Endothelial cell of umbilical vein (primary cell): ENCODE data around the gene SNIP1. TPM values are rescaled to one million over a fixed set of nuclear protein-coding genes. Genes with fewer than 3 reads are reported as not detected.
A peak's percentile ranks its signal among the peaks of the same experiment; 100 is the strongest.

ENCODE experiments used
- BruUV-seq: library from RNA; stranded (reverse); fragments of 400-500 nt; replicated peaks from 2 replicates; lab custom pipeline; 2021; lab: Mats Ljungman, UMichigan
- CTCF ChIA-PET: fragments of 300-600, 350-600 bp; sonication (Branson Sonifier 250); formaldehyde crosslinking; loops from one replicate; lab custom pipeline; 2021; ENCODE audit warnings: antibody characterized with exemption, inconsistent platforms; lab: Charles Lee
- POLR2A ChIA-PET: fragments of 300-600, 350-600 bp; sonication (Branson Sonifier 250); formaldehyde crosslinking; loops from one replicate; lab custom pipeline; 2021; ENCODE audit warnings: antibody characterized with exemption, inconsistent platforms; lab: Charles Lee
- DNase-seq: peaks from one replicate; pipeline ENCODE4 v3.0.0-alpha.2; 2011; ENCODE audit warnings: low read depth, low spot score
- FAIRE-seq: peaks from 2 replicates; lab custom pipeline; 2011; peaks lifted over from hg19 to GRCh38; lab: Jason Lieb, UNC
- H2AFZ ChIP-seq: 2 replicates; pipeline ENCODE4 v1.6.0; 2012; ENCODE audit warnings: low read depth, low read length, control low read depth, inconsistent platforms
- H3K27ac ChIP-seq: 2 replicates; pipeline ENCODE4 v1.5.1; 2011; ENCODE audit warnings: low read depth, mild to moderate bottlenecking, control low read depth, low read length, moderate library complexity; ENCODE audit not compliant: insufficient read depth
- H3K27me3 ChIP-seq, 2 experiments: 2 replicates each; pipeline versions ENCODE4 v1.6.0 to v1.6.1; 2011; ENCODE audit warnings: low read length in 2 of 2, mixed read lengths in 1 of 2; ENCODE audit not compliant: control insufficient read depth in 2 of 2, insufficient read depth in 2 of 2
- H3K36me3 ChIP-seq, 2 experiments: 2 replicates in 1 of 2; 3 replicates in 1 of 2; pipeline ENCODE4 v1.5.1; 2011; ENCODE audit warnings: low read length in 2 of 2, mild to moderate bottlenecking in 1 of 2, moderate library complexity in 1 of 2; ENCODE audit not compliant: control insufficient read depth in 2 of 2, insufficient read depth in 2 of 2; ENCODE audit errors: extremely low read depth in 1 of 2
- H3K4me1 ChIP-seq: 3 replicates; pipeline ENCODE4 v1.5.1; 2011; ENCODE audit warnings: mild to moderate bottlenecking, low read length; ENCODE audit not compliant: control insufficient read depth, insufficient read depth; ENCODE audit errors: extremely low read depth
- H3K4me2 ChIP-seq: 2 replicates; pipeline ENCODE4 v1.6.1; 2011; ENCODE audit warnings: low read length, control low read depth, mixed read lengths; ENCODE audit not compliant: insufficient read depth
- H3K4me3 ChIP-seq, 3 experiments: fragments of 200-600 bp in 1 of 3; sonication (generic), shearing (Covaris generic) in 1 of 3; replicated peaks in 1 of 3; 2 replicates each; pipeline ENCODE4 v1.5.1; 2011 to 2016; ENCODE audit warnings: control low read depth in 3 of 3, low read length in 3 of 3, mild to moderate bottlenecking in 2 of 3, inconsistent platforms in 1 of 3, low read depth in 1 of 3, moderate library complexity in 1 of 3; ENCODE audit not compliant: insufficient read depth in 1 of 3
- H3K79me2 ChIP-seq: 2 replicates; pipeline ENCODE4 v1.6.0; 2012; ENCODE audit warnings: low read length, inconsistent platforms; ENCODE audit not compliant: control insufficient read depth, insufficient read depth
- H3K9ac ChIP-seq: replicated peaks from 2 replicates; pipeline ENCODE3; 2011; ENCODE audit warnings: low read length, control low read depth; ENCODE audit not compliant: insufficient read depth; ENCODE audit errors: extremely low read depth
- H3K9me1 ChIP-seq: replicated peaks from 3 replicates; pipeline ENCODE4 v1.6.0; 2011; ENCODE audit warnings: mild to moderate bottlenecking, low read length; ENCODE audit not compliant: control insufficient read depth, insufficient read depth; ENCODE audit errors: extremely low read depth
- H3K9me3 ChIP-seq: replicated peaks from 2 replicates; pipeline ENCODE4 v1.5.1; 2012; ENCODE audit warnings: low read length, inconsistent platforms; ENCODE audit not compliant: control insufficient read depth, insufficient read depth
- H4K20me1 ChIP-seq: replicated peaks from 2 replicates; pipeline ENCODE3; 2011; ENCODE audit warnings: mild to moderate bottlenecking, low read length; ENCODE audit not compliant: control insufficient read depth, insufficient read depth; ENCODE audit errors: extremely low read depth
- EZH2 ChIP-seq: IDR thresholded peaks from 2 replicates; pipeline ENCODE4 v1.6.1; 2012; ENCODE audit warnings: borderline replicate concordance, low read depth, mild to moderate bottlenecking, moderate library complexity, low read length, inconsistent platforms; ENCODE audit not compliant: severe bottlenecking
- FOS ChIP-seq: IDR thresholded peaks from 2 replicates; pipeline ENCODE4 v1.6.1; 2011; ENCODE audit warnings: mild to moderate bottlenecking, low read length, moderate library complexity, borderline replicate concordance; ENCODE audit not compliant: insufficient read depth
- GATA2 ChIP-seq: IDR thresholded peaks from 2 replicates; pipeline ENCODE4 v1.7.0; 2011; ENCODE audit warnings: low read depth, mild to moderate bottlenecking, moderate library complexity, mixed read lengths, low read length; ENCODE audit not compliant: insufficient read length, insufficient read depth
- JUN ChIP-seq: IDR thresholded peaks from 2 replicates; pipeline ENCODE4 v1.6.1; 2011; ENCODE audit warnings: borderline replicate concordance, low read depth; ENCODE audit not compliant: insufficient read length, insufficient read depth
- MYC ChIP-seq: IDR thresholded peaks from one replicate; pipeline ENCODE4 v1.6.1; 2011; ENCODE audit warnings: mild to moderate bottlenecking, low read depth, low read length
- POLR2A ChIP-seq: IDR thresholded peaks from 2 replicates; pipeline ENCODE4 v1.6.1; 2012; ENCODE audit warnings: low read depth, mild to moderate bottlenecking, control low read depth, low read length
- POLR2AphosphoS5 ChIP-seq: IDR thresholded peaks from 2 replicates; pipeline ENCODE4 v1.6.1; 2012; ENCODE audit warnings: low read depth, mild to moderate bottlenecking, control low read depth, low read length, moderate library complexity; ENCODE audit not compliant: insufficient read depth
- dilution Hi-C: fragments of 300-500 bp; cut with MboI; formaldehyde crosslinking; loops from one replicate; pipeline ENCODE4 v1.15.0; 2019; ENCODE audit warnings: low sequenced_read_pairs; ENCODE audit not compliant: extremely low pct_ligation_motif_present
- intact Hi-C: fragments of 100-400 bp; cut with micrococcal nuclease; formaldehyde crosslinking; loops from one replicate; pipeline ENCODE4 v1.10.0; 2022
- polyA plus RNA-seq, 4 experiments: library from polyadenylated mRNA; depleted of rRNA in 3 of 4; stranded (reverse) in 3 of 4; unstranded in 1 of 4; fragments of >200 nt; gene quantifications; 2 replicates each; pipeline versions ENCODE4 v1.2.1 to v1.2.3, GENCODE V29; 2011 to 2012; ENCODE audit warnings: missing spikeins in 1 of 4
- total RNA-seq: library from RNA; stranded (reverse); gene quantifications from 2 replicates; pipeline ENCODE4 v1.2.3, GENCODE V29; 2021
- TF ChIP-seq, protein P1 (sequence below), 2 donors: IDR thresholded peaks; 1 replicate in 1 of 2; 2 replicates in 1 of 2; pipeline ENCODE4 v1.5.1; 2011; ENCODE audit warnings: low read length in 2 of 2, mild to moderate bottlenecking in 2 of 2, moderate library complexity in 2 of 2, control low read depth in 1 of 2, inconsistent platforms in 1 of 2, low read depth in 1 of 2; ENCODE audit not compliant: insufficient read depth in 1 of 2; ENCODE audit errors: extremely low read depth in 1 of 2
- TF ChIP-seq, protein P2 (sequence below): IDR thresholded peaks from 2 replicates; pipeline ENCODE4 v1.6.1; 2011; ENCODE audit not compliant: insufficient read depth, insufficient read length

SNIP1 gene
- total and polyA plus RNA-seq, 2 donors (not counting 3 experiments of a cell fraction or from before 2014, with no cell fraction given) = 3.7 to 18.4 TPM

DNA sequence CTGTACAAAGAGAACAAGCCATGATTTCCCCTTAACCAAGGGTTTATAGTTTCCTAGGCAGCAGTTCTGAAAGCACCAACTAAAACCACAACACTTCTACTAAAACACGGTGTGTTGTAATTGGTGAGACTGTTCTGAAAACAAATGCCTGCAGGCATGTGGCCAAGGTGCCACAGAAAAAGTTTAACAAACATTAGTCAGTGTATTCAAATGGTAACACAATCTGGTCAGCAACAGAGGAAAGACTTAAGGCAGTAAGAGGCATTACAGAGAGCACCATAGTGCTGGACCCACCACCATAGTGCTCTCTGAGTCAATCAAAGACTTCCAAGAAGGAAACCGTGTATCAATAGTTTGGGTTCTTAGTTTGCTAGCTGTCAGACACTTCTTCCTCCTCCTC, 16.7 kb downstream of the SNIP1 start:
- no peaks in the 10 kb centered on the region for H3K27me3 ChIP-seq
- no peak for TF ChIP-seq MYC
- TF ChIP-seq POLR2A = no peak
- no peak for TF ChIP-seq POLR2AphosphoS5
- intact Hi-C loops = no loop called here
- peaks cover 2% of the 10 kb centered on the region for H3K79me2 ChIP-seq
- H4K20me1 ChIP-seq = no peaks in the 10 kb centered on the region
- H3K4me1 ChIP-seq = peaks cover 17% of the 10 kb centered on the region
- FAIRE-seq (no peak), DNase-seq (no peak)
- no peak overlapping the region for H3K4me3 ChIP-seq
- dilution Hi-C loops = no loop called here
- H3K9me1 ChIP-seq = no peaks in the 10 kb centered on the region
- H3K9ac ChIP-seq = no peak overlapping the region
- no peak overlapping the region for H2AFZ ChIP-seq
- POLR2A ChIA-PET = no interaction called here
- no TSS peak for BruUV-seq
- no peak overlapping the region for H3K27ac ChIP-seq
- CTCF ChIA-PET = interaction anchor here (1.6 kb wide), 1 partner anchor 23 kb away, joined by 4 read pairs; the partner anchor contains the start of gene MEAF6
- H3K9me3 ChIP-seq = no peaks in the 10 kb centered on the region
- H3K4me2 ChIP-seq = no peak overlapping the region
- peaks cover 3 to 20% of the 10 kb centered on the region in 2 experiments for H3K36me3 ChIP-seq

DNA sequence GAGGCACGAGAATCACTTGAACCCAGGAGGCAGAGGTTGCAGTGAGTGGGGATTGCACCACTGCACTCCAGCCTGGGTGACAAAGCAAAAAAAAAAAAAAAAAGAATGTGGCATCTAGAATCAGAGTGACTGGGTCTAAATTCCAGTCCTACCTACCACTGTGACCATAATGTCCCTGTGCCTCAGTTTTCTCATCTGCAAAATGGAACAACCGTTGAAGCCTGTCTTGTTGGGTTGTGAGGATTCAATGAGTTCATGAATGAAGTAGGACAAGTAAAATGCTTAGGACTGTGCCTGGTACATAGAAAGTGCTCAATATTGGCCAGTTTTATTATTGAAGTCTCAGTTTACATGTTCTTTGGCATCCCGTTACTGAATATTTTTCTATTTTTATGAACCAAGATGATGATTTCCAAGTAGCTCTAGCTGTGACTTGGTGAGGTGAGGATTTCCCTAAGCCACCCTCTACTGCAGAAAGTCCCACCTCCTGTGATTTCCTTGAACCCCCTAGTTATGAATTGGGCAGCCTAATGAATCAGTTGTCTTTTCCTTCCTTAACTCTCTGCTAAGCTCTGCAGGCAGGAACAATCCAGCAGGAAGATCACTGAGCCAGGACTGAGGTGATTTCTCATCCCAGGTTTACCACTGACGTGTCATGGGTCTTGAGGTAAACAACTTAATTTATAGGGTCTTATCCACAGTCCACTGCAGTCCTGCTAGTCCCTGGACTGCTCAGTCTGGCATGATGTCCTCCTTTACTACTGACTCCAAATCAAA, 20.6 kb downstream of the SNIP1 start:
- intact Hi-C loops = loop anchor here (1.0 kb wide), 3 partner anchors 19 to 42 kb away; partner anchors contain the start of genes MEAF6 and SNIP1
- H3K36me3 ChIP-seq = peaks cover 0 to 5% of the 10 kb centered on the region in 2 experiments
- TF ChIP-seq POLR2AphosphoS5 = no peak
- TF ChIP-seq GATA2 = no peak
- TF ChIP-seq EZH2 = no peak
- no peak for TF ChIP-seq MYC
- no peak for TF ChIP-seq JUN
- TF ChIP-seq, protein P1, sequence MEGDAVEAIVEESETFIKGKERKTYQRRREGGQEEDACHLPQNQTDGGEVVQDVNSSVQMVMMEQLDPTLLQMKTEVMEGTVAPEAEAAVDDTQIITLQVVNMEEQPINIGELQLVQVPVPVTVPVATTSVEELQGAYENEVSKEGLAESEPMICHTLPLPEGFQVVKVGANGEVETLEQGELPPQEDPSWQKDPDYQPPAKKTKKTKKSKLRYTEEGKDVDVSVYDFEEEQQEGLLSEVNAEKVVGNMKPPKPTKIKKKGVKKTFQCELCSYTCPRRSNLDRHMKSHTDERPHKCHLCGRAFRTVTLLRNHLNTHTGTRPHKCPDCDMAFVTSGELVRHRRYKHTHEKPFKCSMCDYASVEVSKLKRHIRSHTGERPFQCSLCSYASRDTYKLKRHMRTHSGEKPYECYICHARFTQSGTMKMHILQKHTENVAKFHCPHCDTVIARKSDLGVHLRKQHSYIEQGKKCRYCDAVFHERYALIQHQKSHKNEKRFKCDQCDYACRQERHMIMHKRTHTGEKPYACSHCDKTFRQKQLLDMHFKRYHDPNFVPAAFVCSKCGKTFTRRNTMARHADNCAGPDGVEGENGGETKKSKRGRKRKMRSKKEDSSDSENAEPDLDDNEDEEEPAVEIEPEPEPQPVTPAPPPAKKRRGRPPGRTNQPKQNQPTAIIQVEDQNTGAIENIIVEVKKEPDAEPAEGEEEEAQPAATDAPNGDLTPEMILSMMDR (IDR thresholded peaks at IDR 0.05; ENCODE audit: extremely low read depth in 1 of 2, insufficient read depth in 1 of 2, low read depth in 1 of 2, low read length in 2 of 2) = no peak
- TF ChIP-seq, protein P2, sequence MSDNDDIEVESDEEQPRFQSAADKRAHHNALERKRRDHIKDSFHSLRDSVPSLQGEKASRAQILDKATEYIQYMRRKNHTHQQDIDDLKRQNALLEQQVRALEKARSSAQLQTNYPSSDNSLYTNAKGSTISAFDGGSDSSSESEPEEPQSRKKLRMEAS = no peak
- TF ChIP-seq FOS = no peak
- no peak for TF ChIP-seq POLR2A
- H3K9me3 ChIP-seq = no peaks in the 10 kb centered on the region
- no TSS peak for BruUV-seq
- dilution Hi-C loops = no loop called here
- H3K4me3 ChIP-seq = no peak overlapping the region
- no peak for DNase-seq
- no peaks in the 10 kb centered on the region for H3K9me1 ChIP-seq
- CTCF ChIA-PET = interaction anchor here (1.7 to 1.8 kb wide), 2 partner anchors 19 to 46 kb away, joined by 5 to 11 read pairs; partner anchors contain the start of gene MEAF6
- peak overlapping the region; percentile 98 for H3K27ac ChIP-seq
- H3K9ac ChIP-seq = peak overlapping the region; percentile 30
- H3K4me2 ChIP-seq = peak overlapping the region; percentile 5
- FAIRE-seq = no peak
- peaks cover 2% of the 10 kb centered on the region for H3K79me2 ChIP-seq
- POLR2A ChIA-PET = interaction anchor here (0.6 kb wide), 1 partner anchor 9 kb away, joined by 5 read pairs; no protein-coding TSS in a partner anchor
- no peaks in the 10 kb centered on the region for H4K20me1 ChIP-seq
- no peaks in the 10 kb centered on the region for H3K27me3 ChIP-seq
- no peak overlapping the region for H2AFZ ChIP-seq
- peaks cover 17% of the 10 kb centered on the region for H3K4me1 ChIP-seq
